ENCODE data around the gene PHLDB1. TPM values are rescaled to one million over a fixed set of nuclear protein-coding genes. Genes with fewer than 3 reads are reported as not detected.

Gene PHLDB1
- polyA plus RNA-seq, 1 experiment: 83.0 TPM

GRCh38 chr11:118691926-118692830 is 84.8 kb downstream of the PHLDB1 start:
- Histone ChIP-seq H3K27ac (ENCODE audit: low read depth, low read length) (peak overlapping the region; percentile 52), H3K4me3 (ENCODE audit: low read depth, low read length) (no peak overlapping the region), H3K9me3 (ENCODE audit: control insufficient read depth, insufficient read depth, low read length) (peaks cover 3% of the 10 kb centered on the region), H3K27me3 (ENCODE audit: control insufficient read depth, insufficient read depth, low read length) (no peaks in the 10 kb centered on the region)
- ChIA-PET POLR2A (no interaction called here), CTCF (interaction anchor here (3.7 to 5.3 kb wide), 2 partner anchors 97 to 264 kb away, joined by 19 to 57 read pairs; partner anchors contain the start of genes DDX6 and UPK2)
- no peak for DNase-seq (ENCODE audit: low read depth, low spot score)
- no peak for TF ChIP-seq CTCF (IDR thresholded peaks at IDR 0.05; ENCODE audit: low read depth, low read length)

- no peak for DNase-seq (ENCODE audit: low read depth, low spot score)
- ChIA-PET POLR2A (interaction anchor here (0.6 kb wide), 1 partner anchor 61 kb away, joined by 3 read pairs; no protein-coding TSS in a partner anchor), CTCF (interaction anchor here (0.6 to 1.3 kb wide), 2 partner anchors 236 to 409 kb away, joined by 3 to 4 read pairs; no protein-coding TSS in a partner anchor)
- Histone ChIP-seq H3K9me3 (ENCODE audit: control insufficient read depth, insufficient read depth, low read length) (peaks cover 3% of the 10 kb centered on the region; the same call in 1 of the 2 replicates), H3K4me3 (ENCODE audit: low read depth, low read length) (no peak overlapping the region), H3K27me3 (ENCODE audit: control insufficient read depth, insufficient read depth, low read length) (no peaks in the 10 kb centered on the region), H3K27ac (ENCODE audit: low read depth, low read length) (no peak overlapping the region)
- TF ChIP-seq CTCF (IDR thresholded peaks at IDR 0.05; ENCODE audit: low read depth, low read length): no peak
Measured at GRCh38 chr11:118694185-118694584, 86.8 kb downstream of the PHLDB1 start.

- no peak for TF ChIP-seq CTCF (IDR thresholded peaks at IDR 0.05; ENCODE audit: low read depth, low read length)
- ChIA-PET POLR2A (interaction anchor here (0.6 kb wide), 1 partner anchor 60 kb away, joined by 3 read pairs; no protein-coding TSS in a partner anchor), CTCF (no interaction called here)
- Histone ChIP-seq H3K27me3 (ENCODE audit: control insufficient read depth, insufficient read depth, low read length) (no peaks in the 10 kb centered on the region), H3K4me3 (ENCODE audit: low read depth, low read length) (no peak overlapping the region), H3K27ac (ENCODE audit: low read depth, low read length) (no peak overlapping the region), H3K9me3 (ENCODE audit: control insufficient read depth, insufficient read depth, low read length) (peaks cover 3% of the 10 kb centered on the region; the same call in 1 of the 2 replicates)
- DNase-seq (ENCODE audit: low read depth, low spot score): no peak
Measured at GRCh38 chr11:118694771-118695170, 87.4 kb downstream of the PHLDB1 start.

GRCh38 chr11:118696673-118697226 is 89.3 kb downstream of the PHLDB1 start:
- no peak for DNase-seq (ENCODE audit: low read depth, low spot score)
- TF ChIP-seq CTCF (IDR thresholded peaks at IDR 0.05; ENCODE audit: low read depth, low read length): no peak
- no peaks in the 10 kb centered on the region for H3K27me3 ChIP-seq (ENCODE audit: control insufficient read depth, insufficient read depth, low read length)
- ChIA-PET CTCF (interaction anchor here (0.6 to 1.6 kb wide), 2 partner anchors 95 to 234 kb away, joined by 6 read pairs; no protein-coding TSS in a partner anchor), POLR2A (no interaction called here)
- peaks cover 10% of the 10 kb centered on the region; the same call in 1 of the 2 replicates for H3K9me3 ChIP-seq (ENCODE audit: control insufficient read depth, insufficient read depth, low read length)
- no peak overlapping the region for H3K27ac ChIP-seq (ENCODE audit: low read depth, low read length)
- no peak overlapping the region for H3K4me3 ChIP-seq (ENCODE audit: low read depth, low read length)

Data from AG04450 (cell line).